Type B pancreatic cell (in vitro differentiated cells): Measurements from ENCODE around the gene CDK19. TPM values are rescaled to one million over a fixed set of nuclear protein-coding genes. Genes with fewer than 3 reads are reported as not detected.
"Not testable (repeated sequence)": the region's sequence is repeated elsewhere in the genome, so short reads cannot be mapped to it uniquely, and the experiment has no call there.

Experiments used
- DNase-seq: peaks from one replicate; pipeline ENCODE4 v3.0.0; 2021; ENCODE audit warnings: mixed read lengths; ENCODE audit not compliant: unreplicated experiment; ENCODE audit errors: extremely low spot score
- H3K27ac Mint-ChIP-seq: 2 replicates; pipeline ENCODE4 v1.8.0; 2021; ENCODE audit warnings: mild to moderate bottlenecking, mixed read lengths
- H3K27me3 Mint-ChIP-seq: 2 replicates; pipeline ENCODE4 v1.8.0; 2021; ENCODE audit warnings: mixed read lengths
- H3K36me3 Mint-ChIP-seq: 2 replicates; pipeline ENCODE4 v1.8.0; 2021; ENCODE audit warnings: mixed read lengths
- H3K4me1 Mint-ChIP-seq: one replicate; pipeline ENCODE4 v1.8.0; 2021; ENCODE audit warnings: mixed read lengths; ENCODE audit not compliant: unreplicated experiment
- H3K4me3 Mint-ChIP-seq: 2 replicates; pipeline ENCODE4 v1.8.0; 2021; ENCODE audit warnings: mild to moderate bottlenecking, mixed read lengths
- H3K9me3 Mint-ChIP-seq: 2 replicates; pipeline ENCODE4 v1.8.0; 2021; ENCODE audit warnings: mixed read lengths
- CTCF ChIP-seq: fragments of 200-600 bp; sonication (generic); conservative IDR thresholded peaks from 2 replicates; pipeline ENCODE4 v1.5.0; 2021; ENCODE audit warnings: antibody characterized with exemption, mild to moderate bottlenecking
- total RNA-seq: library from RNA; stranded (reverse); gene quantifications from 2 replicates; pipeline ENCODE4 v1.2.1, GENCODE V29; 2021; ENCODE audit warnings: low replicate concordance

CDK19 gene
- total RNA-seq, 1 donor from 2014 or later: 27.2 TPM

DNA sequence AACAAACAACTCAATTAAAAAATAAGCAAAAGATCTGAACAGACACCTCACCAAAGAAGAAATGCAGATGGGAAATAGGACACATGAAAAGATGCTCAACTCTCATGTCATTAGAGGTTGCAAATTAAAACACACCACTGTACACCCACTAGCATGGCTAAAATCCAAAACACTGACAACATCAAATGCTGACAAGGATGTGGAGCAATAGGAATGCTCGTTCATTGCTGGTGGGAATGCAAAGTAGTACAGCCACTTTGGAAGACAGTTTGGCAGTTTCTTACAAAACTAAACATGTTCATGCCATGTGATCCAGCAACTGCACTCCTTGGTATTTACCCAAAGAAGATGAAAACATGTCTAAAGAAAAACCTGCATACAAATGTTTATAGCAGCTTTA lies 47.2 kb downstream of the CDK19 start:
- no peak overlapping the region for H3K27ac Mint-ChIP-seq
- no peaks in the 10 kb centered on the region for H3K27me3 Mint-ChIP-seq
- no peak overlapping the region for H3K4me3 Mint-ChIP-seq
- TF ChIP-seq CTCF: no peak
- peaks cover 41% of the 10 kb centered on the region for H3K36me3 Mint-ChIP-seq
- H3K9me3 Mint-ChIP-seq: peaks cover 5% of the 10 kb centered on the region
- no peaks in the 10 kb centered on the region for H3K4me1 Mint-ChIP-seq
- no peak for DNase-seq

GRCh38 chr6:110761371-110761770 lies 53.9 kb downstream of the CDK19 start:
- no peak for DNase-seq
- H3K36me3 Mint-ChIP-seq: peaks cover 15% of the 10 kb centered on the region
- no peak overlapping the region for H3K4me3 Mint-ChIP-seq
- H3K4me1 Mint-ChIP-seq: no peaks in the 10 kb centered on the region
- no peak for TF ChIP-seq CTCF
- peaks cover 5% of the 10 kb centered on the region for H3K9me3 Mint-ChIP-seq
- no peaks in the 10 kb centered on the region for H3K27me3 Mint-ChIP-seq
- H3K27ac Mint-ChIP-seq: no peak overlapping the region

DNA sequence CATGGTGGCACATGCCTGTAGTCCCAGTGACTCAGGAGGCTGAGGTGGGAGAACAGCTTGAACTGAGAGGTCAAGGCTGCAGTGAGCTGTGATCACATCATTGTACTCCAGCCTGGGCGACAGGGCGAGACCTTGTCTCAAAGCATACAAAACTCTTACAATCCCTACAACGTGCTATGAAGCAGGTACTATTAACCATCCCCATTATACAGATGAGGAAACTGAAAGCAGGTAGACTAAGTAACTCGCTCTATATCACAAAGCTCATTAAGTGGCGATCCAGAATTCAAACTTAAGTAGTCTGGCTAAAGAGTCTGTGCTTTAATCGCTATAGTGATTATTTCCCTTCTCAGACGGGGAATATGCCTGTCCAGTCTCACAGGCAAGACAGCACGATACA lies 54.7 kb downstream of the CDK19 start:
- Mint-ChIP-seq H3K27me3 (no peaks in the 10 kb centered on the region), H3K4me1 (peaks cover 2% of the 10 kb centered on the region), H3K36me3 (peaks cover 11% of the 10 kb centered on the region), H3K9me3 (peaks cover 5% of the 10 kb centered on the region), H3K27ac (no peak overlapping the region), H3K4me3 (no peak overlapping the region)
- DNase-seq: no peak
- TF ChIP-seq CTCF: no peak

DNA sequence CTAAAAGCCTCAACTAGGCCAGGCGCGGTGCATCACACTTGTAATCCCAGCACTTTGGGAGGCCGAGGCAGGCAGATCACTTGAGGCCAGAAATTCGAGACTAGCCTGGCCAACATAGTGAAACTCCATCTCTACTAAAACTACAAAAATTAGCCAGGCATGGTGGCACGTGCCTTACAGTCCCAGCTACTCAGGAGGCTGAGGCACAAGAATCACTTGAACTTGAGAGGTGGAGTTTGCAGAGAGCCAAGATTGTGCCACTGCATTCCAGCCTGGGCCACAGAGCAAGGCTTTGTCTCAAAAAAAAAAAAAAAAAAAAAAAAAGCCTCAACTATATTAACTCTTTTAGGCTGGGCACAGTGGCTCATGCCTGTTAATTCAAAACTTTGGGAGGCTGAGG lies 55.2 kb downstream of the CDK19 start:
- DNase-seq, H3K9me3 Mint-ChIP-seq, H3K36me3 Mint-ChIP-seq, H3K4me3 Mint-ChIP-seq, H3K4me1 Mint-ChIP-seq, H3K27ac Mint-ChIP-seq, H3K27me3 Mint-ChIP-seq: not testable (repeated sequence)

DNA sequence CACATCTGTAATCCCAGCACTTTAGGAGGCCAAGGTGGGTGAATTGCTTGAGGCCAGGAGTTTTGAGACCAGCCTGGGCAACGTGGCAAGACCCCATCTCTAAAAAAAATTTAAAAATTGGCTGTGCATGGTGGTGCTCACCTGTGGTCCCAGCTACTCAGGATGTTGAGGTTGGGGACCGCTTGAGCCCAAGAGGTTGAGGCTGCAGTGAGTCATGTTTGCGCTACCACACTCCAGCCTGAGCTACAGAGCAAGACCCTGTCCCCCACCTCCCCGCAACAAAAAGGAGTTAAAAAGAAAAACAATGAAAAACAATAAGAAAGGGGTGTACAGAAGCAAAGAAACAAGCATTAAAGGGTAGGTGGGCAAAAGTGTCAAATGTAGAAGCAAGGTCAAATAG lies 57.3 kb downstream of the CDK19 start:
- peaks cover 6% of the 10 kb centered on the region for H3K4me1 Mint-ChIP-seq
- TF ChIP-seq CTCF: no peak
- no peak for DNase-seq
- H3K36me3 Mint-ChIP-seq: peaks cover 4% of the 10 kb centered on the region
- no peaks in the 10 kb centered on the region for H3K9me3 Mint-ChIP-seq
- no peak overlapping the region for H3K27ac Mint-ChIP-seq
- no peaks in the 10 kb centered on the region for H3K27me3 Mint-ChIP-seq
- no peak overlapping the region for H3K4me3 Mint-ChIP-seq

- H3K9me3 Mint-ChIP-seq: no peaks in the 10 kb centered on the region
These were observed 58.5 kb downstream of the CDK19 start for GRCh38 chr6:110756817-110757216.

More at GRCh38 chr6:110756817-110757216, 58.5 kb downstream of the CDK19 start:
- H3K4me1 Mint-ChIP-seq: peaks cover 6% of the 10 kb centered on the region
- no peaks in the 10 kb centered on the region for H3K27me3 Mint-ChIP-seq
- H3K36me3 Mint-ChIP-seq: no peaks in the 10 kb centered on the region
- no peak overlapping the region for H3K27ac Mint-ChIP-seq
- DNase-seq: no peak
- H3K4me3 Mint-ChIP-seq: no peak overlapping the region
- no peak for TF ChIP-seq CTCF
